Stomach (tissue), 4 donors: Measurements from ENCODE around the gene RGS7.

Source experiments
- EP300 ChIP-seq: sonication (generic); formaldehyde crosslinking; IDR thresholded peaks from one replicate; pipeline ENCODE4 v1.6.1; 2017; ENCODE audit warnings: antibody characterized with exemption
- POLR2A ChIP-seq, 4 donors: fragments of 450-650 bp; IDR thresholded peaks; one replicate each; pipeline ENCODE4 v1.6.1; 2016; ENCODE audit warnings: antibody characterized with exemption in 4 of 4, control low read depth in 2 of 4, mild to moderate bottlenecking in 1 of 4, moderate library complexity in 1 of 4
- POLR2AphosphoS5 ChIP-seq, 3 donors: sonication (generic); formaldehyde crosslinking; IDR thresholded peaks; one replicate each; pipeline ENCODE4 v1.6.1; 2016; ENCODE audit warnings: antibody characterized with exemption in 3 of 3
- TF ChIP-seq, protein P1 (sequence below), 7 experiments: fragments of 450-650 bp in 4 of 7; fragments of 200-600 bp in 3 of 7; sonication (generic) in 3 of 7; IDR thresholded peaks; one replicate each; pipeline ENCODE4 v1.5.1; 2016 to 2019; ENCODE audit warnings: antibody characterized with exemption in 7 of 7, control low read depth in 2 of 7, mild to moderate bottlenecking in 1 of 7

DNA sequence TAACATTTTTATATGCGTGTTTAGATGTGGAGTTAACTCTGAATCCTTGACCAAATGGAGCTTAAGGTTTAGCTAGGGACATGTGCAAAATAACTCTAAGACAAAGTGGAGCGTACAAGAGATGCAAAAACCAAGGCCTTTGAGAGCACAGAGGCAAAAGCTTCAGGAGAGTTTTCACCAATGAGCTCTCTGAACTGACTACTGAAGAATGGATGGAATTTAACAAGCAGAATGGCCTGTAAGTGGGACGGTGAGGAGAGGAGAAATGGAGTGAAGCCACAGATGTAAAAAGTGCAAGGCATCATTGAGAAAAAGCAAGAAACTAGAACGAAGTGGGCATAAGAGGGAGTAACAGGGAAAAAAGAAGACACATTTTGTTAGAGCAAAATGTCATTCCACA lies 260.0 kb downstream of the RGS7 start:
- TF ChIP-seq, protein P1, sequence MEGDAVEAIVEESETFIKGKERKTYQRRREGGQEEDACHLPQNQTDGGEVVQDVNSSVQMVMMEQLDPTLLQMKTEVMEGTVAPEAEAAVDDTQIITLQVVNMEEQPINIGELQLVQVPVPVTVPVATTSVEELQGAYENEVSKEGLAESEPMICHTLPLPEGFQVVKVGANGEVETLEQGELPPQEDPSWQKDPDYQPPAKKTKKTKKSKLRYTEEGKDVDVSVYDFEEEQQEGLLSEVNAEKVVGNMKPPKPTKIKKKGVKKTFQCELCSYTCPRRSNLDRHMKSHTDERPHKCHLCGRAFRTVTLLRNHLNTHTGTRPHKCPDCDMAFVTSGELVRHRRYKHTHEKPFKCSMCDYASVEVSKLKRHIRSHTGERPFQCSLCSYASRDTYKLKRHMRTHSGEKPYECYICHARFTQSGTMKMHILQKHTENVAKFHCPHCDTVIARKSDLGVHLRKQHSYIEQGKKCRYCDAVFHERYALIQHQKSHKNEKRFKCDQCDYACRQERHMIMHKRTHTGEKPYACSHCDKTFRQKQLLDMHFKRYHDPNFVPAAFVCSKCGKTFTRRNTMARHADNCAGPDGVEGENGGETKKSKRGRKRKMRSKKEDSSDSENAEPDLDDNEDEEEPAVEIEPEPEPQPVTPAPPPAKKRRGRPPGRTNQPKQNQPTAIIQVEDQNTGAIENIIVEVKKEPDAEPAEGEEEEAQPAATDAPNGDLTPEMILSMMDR (IDR thresholded peaks at IDR 0.05): no peak
- TF ChIP-seq EP300: no peak
- no peak for TF ChIP-seq POLR2AphosphoS5 (IDR thresholded peaks at IDR 0.05)
- TF ChIP-seq POLR2A (IDR thresholded peaks at IDR 0.05): no peak
